ENCODE data around the gene KLHL22.
"Not testable (repeated sequence)": the region's sequence is repeated elsewhere in the genome, so short reads cannot be mapped to it uniquely, and the experiment has no call there.

KLHL22 gene

DNA sequence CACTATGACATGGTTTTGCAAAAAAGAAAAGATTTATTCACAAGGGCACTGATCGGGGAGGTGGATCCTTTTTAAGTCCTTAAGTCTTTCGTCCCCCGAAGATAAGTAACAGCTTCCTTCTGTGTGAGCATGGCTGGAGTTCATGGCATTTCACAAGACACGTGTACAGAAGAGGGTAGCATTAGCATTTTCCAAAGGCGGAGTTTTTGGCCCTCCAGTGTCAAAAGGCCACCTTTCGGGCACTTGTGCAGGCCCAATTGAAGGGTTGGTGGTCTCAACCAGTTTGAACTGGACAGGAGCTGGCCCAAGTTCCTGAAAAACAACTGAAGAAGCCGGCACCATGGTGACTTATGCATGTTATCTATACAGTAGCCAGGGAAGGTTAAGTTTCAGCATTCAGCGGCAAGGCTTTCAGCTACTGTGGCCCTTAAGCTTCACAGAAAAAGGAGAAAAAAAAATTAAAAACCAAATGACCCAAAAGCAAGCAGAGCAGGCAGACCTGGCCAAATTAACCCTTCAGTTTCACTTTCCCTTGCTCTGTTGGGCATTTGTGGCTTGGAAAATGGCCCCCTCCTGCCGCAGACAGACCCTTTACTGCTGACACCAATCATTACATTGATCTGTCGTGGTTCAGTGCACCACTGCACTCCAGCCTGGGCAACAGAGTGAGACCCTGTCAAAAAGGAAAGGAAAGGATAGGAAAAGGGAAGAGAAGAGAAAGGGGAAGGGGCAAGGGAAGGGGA is 83.0 kb downstream of the KLHL22 start:
- Histone ChIP-seq H3K4me1 (ENCODE audit: insufficient read depth, low read length, poor library complexity, severe bottlenecking) (no peaks in the 10 kb centered on the region), H3F3A (ENCODE audit: low read depth) (no peaks in the 10 kb centered on the region), H3K9me2 (replicated peaks; ENCODE audit: low read depth, low read length) (no peaks in the 10 kb centered on the region), H3K79me2 (ENCODE audit: insufficient read depth, low read length) (no peaks in the 10 kb centered on the region), H3K9ac (ENCODE audit: low read depth, low read length, poor library complexity, severe bottlenecking) (no peak overlapping the region), H3K4me2 (ENCODE audit: low read depth, low read length, poor library complexity, severe bottlenecking) (no peak overlapping the region), H2AFZ (ENCODE audit: low read length) (no peak overlapping the region), H3K27me3 (ENCODE audit: insufficient read depth, low read length, poor library complexity, severe bottlenecking) (no peaks in the 10 kb centered on the region), H3K9me3 (ENCODE audit: insufficient read depth, low read depth, low read length) (no peaks in the 10 kb centered on the region), H4K20me1 (ENCODE audit: insufficient read depth, low read length, poor library complexity, severe bottlenecking) (no peaks in the 10 kb centered on the region), H3K4me3 (ENCODE audit: low read length, poor library complexity, severe bottlenecking) (no peak overlapping the region), H3K36me3 (ENCODE audit: insufficient read depth, low read length) (no peaks in the 10 kb centered on the region)
- TF ChIP-seq, protein P1, sequence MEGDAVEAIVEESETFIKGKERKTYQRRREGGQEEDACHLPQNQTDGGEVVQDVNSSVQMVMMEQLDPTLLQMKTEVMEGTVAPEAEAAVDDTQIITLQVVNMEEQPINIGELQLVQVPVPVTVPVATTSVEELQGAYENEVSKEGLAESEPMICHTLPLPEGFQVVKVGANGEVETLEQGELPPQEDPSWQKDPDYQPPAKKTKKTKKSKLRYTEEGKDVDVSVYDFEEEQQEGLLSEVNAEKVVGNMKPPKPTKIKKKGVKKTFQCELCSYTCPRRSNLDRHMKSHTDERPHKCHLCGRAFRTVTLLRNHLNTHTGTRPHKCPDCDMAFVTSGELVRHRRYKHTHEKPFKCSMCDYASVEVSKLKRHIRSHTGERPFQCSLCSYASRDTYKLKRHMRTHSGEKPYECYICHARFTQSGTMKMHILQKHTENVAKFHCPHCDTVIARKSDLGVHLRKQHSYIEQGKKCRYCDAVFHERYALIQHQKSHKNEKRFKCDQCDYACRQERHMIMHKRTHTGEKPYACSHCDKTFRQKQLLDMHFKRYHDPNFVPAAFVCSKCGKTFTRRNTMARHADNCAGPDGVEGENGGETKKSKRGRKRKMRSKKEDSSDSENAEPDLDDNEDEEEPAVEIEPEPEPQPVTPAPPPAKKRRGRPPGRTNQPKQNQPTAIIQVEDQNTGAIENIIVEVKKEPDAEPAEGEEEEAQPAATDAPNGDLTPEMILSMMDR (conservative IDR thresholded peaks at IDR 0.05; ENCODE audit: low read length): no peak
- TF ChIP-seq EZH2phosphoT487 (IDR thresholded peaks at IDR 0.05; ENCODE audit: borderline replicate concordance): no peak

DNA sequence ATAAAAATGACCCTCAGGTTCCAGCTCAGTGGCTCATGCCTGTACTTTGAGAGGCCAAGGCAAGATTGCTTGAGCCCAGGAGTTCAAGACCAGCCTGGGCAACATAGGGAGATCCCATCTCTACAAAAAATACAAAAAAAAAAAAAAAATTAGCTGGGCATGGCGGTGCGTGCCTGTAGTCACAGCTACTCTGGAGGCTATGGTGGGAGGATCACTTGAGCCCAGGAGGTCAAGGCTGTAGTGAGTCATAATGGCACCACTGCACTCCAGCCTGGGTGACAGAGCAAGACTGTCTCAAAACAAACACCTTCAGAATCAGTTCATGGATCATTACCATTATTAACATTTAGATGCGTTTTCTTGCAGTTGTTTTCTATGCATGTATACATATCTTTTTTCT is 86.2 kb downstream of the KLHL22 start:
- not testable (repeated sequence) for H3K9me3 ChIP-seq (ENCODE audit: insufficient read depth, low read depth, low read length); H3K4me1 ChIP-seq (ENCODE audit: insufficient read depth, low read length, poor library complexity, severe bottlenecking); H3K4me3 ChIP-seq (ENCODE audit: low read length, poor library complexity, severe bottlenecking); H3F3A ChIP-seq (ENCODE audit: low read depth); H3K9me2 ChIP-seq (replicated peaks; ENCODE audit: low read depth, low read length); H4K20me1 ChIP-seq (ENCODE audit: insufficient read depth, low read length, poor library complexity, severe bottlenecking); H2AFZ ChIP-seq (ENCODE audit: low read length); H3K79me2 ChIP-seq (ENCODE audit: insufficient read depth, low read length); H3K9ac ChIP-seq (ENCODE audit: low read depth, low read length, poor library complexity, severe bottlenecking); H3K27me3 ChIP-seq (ENCODE audit: insufficient read depth, low read length, poor library complexity, severe bottlenecking); H3K4me2 ChIP-seq (ENCODE audit: low read depth, low read length, poor library complexity, severe bottlenecking)
- H3K36me3 ChIP-seq (ENCODE audit: insufficient read depth, low read length): peaks cover 18% of the 10 kb centered on the region; the same call in 1 of the 2 replicates

DNA sequence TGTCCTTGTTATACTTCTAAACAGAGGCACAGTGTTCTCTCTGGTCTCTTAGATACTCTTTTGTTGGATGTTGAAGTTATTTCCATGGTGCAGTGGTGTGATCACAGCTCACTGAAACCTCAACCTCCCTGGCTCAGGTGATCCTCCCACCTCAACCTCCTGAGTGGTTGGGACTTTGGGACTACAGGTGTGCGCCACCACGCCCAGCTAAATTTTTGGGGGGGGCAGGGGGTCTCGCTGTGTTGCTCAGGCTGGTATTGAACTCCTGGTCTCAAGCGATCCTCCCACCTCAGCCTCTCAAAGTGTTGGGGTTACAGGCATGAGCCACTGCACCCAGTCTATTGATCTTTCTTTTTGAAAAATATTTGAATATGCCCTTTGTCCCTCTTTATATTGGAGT is 86.7 kb downstream of the KLHL22 start:
- no peak for TF ChIP-seq EZH2phosphoT487 (IDR thresholded peaks at IDR 0.05; ENCODE audit: borderline replicate concordance)
- TF ChIP-seq, protein P1 (conservative IDR thresholded peaks at IDR 0.05; ENCODE audit: low read length): no peak
- Histone ChIP-seq H3K4me3 (ENCODE audit: low read length, poor library complexity, severe bottlenecking) (no peak overlapping the region), H3K9ac (ENCODE audit: low read depth, low read length, poor library complexity, severe bottlenecking) (no peak overlapping the region)

DNA sequence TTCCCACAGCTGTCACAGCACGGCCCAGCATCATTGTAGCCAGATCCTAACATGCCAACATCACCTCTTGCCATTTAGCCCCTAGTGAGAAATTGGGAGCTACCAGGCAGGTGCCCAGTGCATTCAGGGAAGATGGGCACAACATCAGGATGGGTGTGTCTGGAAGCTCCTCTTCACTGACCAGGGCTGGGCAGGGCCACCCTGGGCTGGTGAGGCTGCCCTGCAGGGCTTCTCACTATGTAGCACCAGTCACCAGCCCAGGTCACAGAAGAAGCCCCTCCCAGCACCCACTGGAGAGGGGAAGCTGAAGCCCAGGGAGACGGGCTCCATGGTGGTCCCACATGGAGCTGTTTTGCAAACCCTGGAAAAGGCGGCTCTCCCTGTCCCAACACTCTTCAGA is 87.8 kb downstream of the KLHL22 start:
- Histone ChIP-seq H3K4me1 (ENCODE audit: insufficient read depth, low read length, poor library complexity, severe bottlenecking) (peaks cover 7% of the 10 kb centered on the region), H3F3A (ENCODE audit: low read depth) (no peaks in the 10 kb centered on the region), H3K4me2 (ENCODE audit: low read depth, low read length, poor library complexity, severe bottlenecking) (no peak overlapping the region), H3K9ac (ENCODE audit: low read depth, low read length, poor library complexity, severe bottlenecking) (no peak overlapping the region), H3K79me2 (ENCODE audit: insufficient read depth, low read length) (no peaks in the 10 kb centered on the region), H3K4me3 (ENCODE audit: low read length, poor library complexity, severe bottlenecking) (no peak overlapping the region), H2AFZ (ENCODE audit: low read length) (no peak overlapping the region), H3K27me3 (ENCODE audit: insufficient read depth, low read length, poor library complexity, severe bottlenecking) (no peaks in the 10 kb centered on the region), H4K20me1 (ENCODE audit: insufficient read depth, low read length, poor library complexity, severe bottlenecking) (no peaks in the 10 kb centered on the region), H3K9me2 (replicated peaks; ENCODE audit: low read depth, low read length) (no peaks in the 10 kb centered on the region), H3K9me3 (ENCODE audit: insufficient read depth, low read depth, low read length) (no peaks in the 10 kb centered on the region), H3K36me3 (ENCODE audit: insufficient read depth, low read length) (peaks cover 18% of the 10 kb centered on the region; the same call in 1 of the 2 replicates)
- no peak for TF ChIP-seq EZH2phosphoT487 (IDR thresholded peaks at IDR 0.05; ENCODE audit: borderline replicate concordance)
- TF ChIP-seq, protein P1 (conservative IDR thresholded peaks at IDR 0.05; ENCODE audit: low read length): no peak

More for the DNA sequence above, 86.7 kb downstream of the KLHL22 start:
- Histone ChIP-seq H3K9me2 (replicated peaks; ENCODE audit: low read depth, low read length) (no peaks in the 10 kb centered on the region), H3K79me2 (ENCODE audit: insufficient read depth, low read length) (no peaks in the 10 kb centered on the region), H3K4me1 (ENCODE audit: insufficient read depth, low read length, poor library complexity, severe bottlenecking) (no peaks in the 10 kb centered on the region), H3F3A (ENCODE audit: low read depth) (no peaks in the 10 kb centered on the region), H4K20me1 (ENCODE audit: insufficient read depth, low read length, poor library complexity, severe bottlenecking) (no peaks in the 10 kb centered on the region), H2AFZ (ENCODE audit: low read length) (no peak overlapping the region), H3K27me3 (ENCODE audit: insufficient read depth, low read length, poor library complexity, severe bottlenecking) (no peaks in the 10 kb centered on the region), H3K9me3 (ENCODE audit: insufficient read depth, low read depth, low read length) (no peaks in the 10 kb centered on the region), H3K36me3 (ENCODE audit: insufficient read depth, low read length) (peaks cover 18% of the 10 kb centered on the region; the same call in 1 of the 2 replicates), H3K4me2 (ENCODE audit: low read depth, low read length, poor library complexity, severe bottlenecking) (no peak overlapping the region)

Data from Loucy (cell line).